ENCODE results near the gene CTIF.
"Not testable (repeated sequence)": the region's sequence is repeated elsewhere in the genome, so short reads cannot be mapped to it uniquely, and the experiment has no call there.

CTIF gene

GRCh38 chr18:48649231-48649630 lies 110.4 kb downstream of the CTIF start:
- no peak for DNase-seq

- not testable (repeated sequence) for DNase-seq
Observed at GRCh38 chr18:48654591-48654990, 115.8 kb downstream of the CTIF start.

- no peak for DNase-seq
Observed at GRCh38 chr18:48655508-48655907, 116.7 kb downstream of the CTIF start.

GRCh38 chr18:48656176-48656575 lies 117.3 kb downstream of the CTIF start:
- DNase-seq: no peak

GRCh38 chr18:48656582-48656981 lies 117.8 kb downstream of the CTIF start:
- no peak for DNase-seq

- no peak for DNase-seq
Observed at GRCh38 chr18:48657447-48658120, 118.8 kb downstream of the CTIF start.

- no peak for DNase-seq
Observed at GRCh38 chr18:48658721-48659120, 119.9 kb downstream of the CTIF start.

GRCh38 chr18:48659188-48660009 lies 120.6 kb downstream of the CTIF start:
- no peak for DNase-seq

- DNase-seq: no peak
Observed at GRCh38 chr18:48660346-48661228, 121.8 kb downstream of the CTIF start.

GRCh38 chr18:48661421-48661820 lies 122.6 kb downstream of the CTIF start:
- DNase-seq: no peak

GRCh38 chr18:48662011-48662661 lies 123.3 kb downstream of the CTIF start:
- DNase-seq: peak; percentile 50

- DNase-seq: no peak
Observed at GRCh38 chr18:48663096-48663930, 124.5 kb downstream of the CTIF start.

- DNase-seq: no peak
Observed at GRCh38 chr18:48663931-48664847, 125.4 kb downstream of the CTIF start.

- no peak for DNase-seq
Observed at GRCh38 chr18:48665654-48666053, 126.8 kb downstream of the CTIF start.

- no peak for DNase-seq
Observed at GRCh38 chr18:48666613-48667012, 127.8 kb downstream of the CTIF start.

- DNase-seq: no peak
Observed at GRCh38 chr18:48667276-48668254, 128.7 kb downstream of the CTIF start.

- DNase-seq: no peak
Observed at GRCh38 chr18:48668466-48669179, 129.8 kb downstream of the CTIF start.

- no peak for DNase-seq
Observed at GRCh38 chr18:48669180-48669675, 130.4 kb downstream of the CTIF start.

Measured in SIG-M5 (cell line).